ENCODE data around the gene PHF13.

DNA sequence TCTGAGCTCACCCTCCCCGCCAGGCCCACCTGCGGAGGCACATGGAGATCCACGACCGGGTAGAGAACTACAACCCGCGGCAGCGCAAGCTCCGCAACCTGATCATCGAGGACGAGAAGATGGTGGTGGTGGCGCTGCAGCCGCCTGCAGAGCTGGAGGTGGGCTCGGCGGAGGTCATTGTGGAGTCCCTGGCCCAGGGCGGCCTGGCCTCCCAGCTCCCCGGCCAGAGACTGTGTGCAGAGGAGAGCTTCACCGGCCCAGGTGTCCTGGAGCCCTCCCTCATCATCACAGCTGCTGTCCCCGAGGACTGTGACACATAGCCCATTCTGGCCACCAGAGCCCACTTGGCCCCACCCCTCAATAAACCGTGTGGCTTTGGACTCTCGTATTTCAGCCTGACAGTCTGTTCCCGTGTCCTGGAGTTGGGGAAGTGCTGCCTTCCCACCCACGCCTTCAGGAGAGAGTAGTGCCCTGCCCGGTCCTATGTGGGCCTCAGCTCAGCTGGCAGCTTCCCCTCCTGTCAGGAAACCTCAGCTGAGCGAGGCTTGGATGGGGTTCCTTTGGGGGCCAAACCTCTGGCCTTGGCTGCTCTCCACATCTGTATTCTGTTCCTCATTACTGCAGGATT, 24.5 kb upstream of the PHF13 start:
- TF ChIP-seq CTCF (IDR thresholded peaks at IDR 0.05) (no peak), POLR2A (IDR thresholded peaks at IDR 0.05) (no peak)
